GM18505 (cell line): ENCODE measurements around the gene GALNT9.

Experiments used
- ATAC-seq: cut with Tn5 transposase; IDR thresholded peaks from one replicate; pipeline ENCODE4 v1.9.1; 2021; ENCODE audit not compliant: unreplicated experiment
- POLR2A ChIP-seq: IDR thresholded peaks from 4 replicates; pipeline ENCODE4 v1.6.1; 2011; ENCODE audit warnings: borderline replicate concordance; ENCODE audit not compliant: insufficient read depth, insufficient read length; ENCODE audit errors: extremely low read depth

GALNT9 gene

GRCh38 chr12:132165584-132165983 lies 163.8 kb downstream of the GALNT9 start:
- no peak for ATAC-seq
- TF ChIP-seq POLR2A: no peak

- no peak for ATAC-seq
- TF ChIP-seq POLR2A: no peak
Observed at GRCh38 chr12:132164426-132164825, 165.0 kb downstream of the GALNT9 start.

- TF ChIP-seq POLR2A: no peak
- no peak for ATAC-seq
Observed at GRCh38 chr12:132163911-132164288, 165.5 kb downstream of the GALNT9 start.

- no peak for TF ChIP-seq POLR2A
- ATAC-seq: no peak
Observed at GRCh38 chr12:132163041-132163910, 166.1 kb downstream of the GALNT9 start.

GRCh38 chr12:132162508-132163031 lies 166.8 kb downstream of the GALNT9 start:
- ATAC-seq: no peak
- TF ChIP-seq POLR2A: no peak

GRCh38 chr12:132161796-132162507 lies 167.4 kb downstream of the GALNT9 start:
- no peak for ATAC-seq
- TF ChIP-seq POLR2A: no peak

GRCh38 chr12:132161036-132161781 lies 168.2 kb downstream of the GALNT9 start:
- TF ChIP-seq POLR2A: no peak
- ATAC-seq: no peak

- no peak for TF ChIP-seq POLR2A
- ATAC-seq: no peak
Observed at GRCh38 chr12:132160601-132161035, 168.8 kb downstream of the GALNT9 start.

GRCh38 chr12:132160016-132160415 lies 169.4 kb downstream of the GALNT9 start:
- no peak for TF ChIP-seq POLR2A
- no peak for ATAC-seq

- no peak for TF ChIP-seq POLR2A
Observed at GRCh38 chr12:132159555-132160003, 169.8 kb downstream of the GALNT9 start.

GRCh38 chr12:132158677-132159554 lies 170.5 kb downstream of the GALNT9 start:
- no peak for TF ChIP-seq POLR2A
- no peak for ATAC-seq

More at GRCh38 chr12:132159555-132160003, 169.8 kb downstream of the GALNT9 start:
- no peak for ATAC-seq

GRCh38 chr12:132157733-132158409 lies 171.5 kb downstream of the GALNT9 start:
- ATAC-seq: no peak
- no peak for TF ChIP-seq POLR2A

GRCh38 chr12:132156573-132157325 lies 172.6 kb downstream of the GALNT9 start:
- TF ChIP-seq POLR2A: no peak
- no peak for ATAC-seq
